ENCODE data around the gene CELF1.

CELF1 gene

DNA sequence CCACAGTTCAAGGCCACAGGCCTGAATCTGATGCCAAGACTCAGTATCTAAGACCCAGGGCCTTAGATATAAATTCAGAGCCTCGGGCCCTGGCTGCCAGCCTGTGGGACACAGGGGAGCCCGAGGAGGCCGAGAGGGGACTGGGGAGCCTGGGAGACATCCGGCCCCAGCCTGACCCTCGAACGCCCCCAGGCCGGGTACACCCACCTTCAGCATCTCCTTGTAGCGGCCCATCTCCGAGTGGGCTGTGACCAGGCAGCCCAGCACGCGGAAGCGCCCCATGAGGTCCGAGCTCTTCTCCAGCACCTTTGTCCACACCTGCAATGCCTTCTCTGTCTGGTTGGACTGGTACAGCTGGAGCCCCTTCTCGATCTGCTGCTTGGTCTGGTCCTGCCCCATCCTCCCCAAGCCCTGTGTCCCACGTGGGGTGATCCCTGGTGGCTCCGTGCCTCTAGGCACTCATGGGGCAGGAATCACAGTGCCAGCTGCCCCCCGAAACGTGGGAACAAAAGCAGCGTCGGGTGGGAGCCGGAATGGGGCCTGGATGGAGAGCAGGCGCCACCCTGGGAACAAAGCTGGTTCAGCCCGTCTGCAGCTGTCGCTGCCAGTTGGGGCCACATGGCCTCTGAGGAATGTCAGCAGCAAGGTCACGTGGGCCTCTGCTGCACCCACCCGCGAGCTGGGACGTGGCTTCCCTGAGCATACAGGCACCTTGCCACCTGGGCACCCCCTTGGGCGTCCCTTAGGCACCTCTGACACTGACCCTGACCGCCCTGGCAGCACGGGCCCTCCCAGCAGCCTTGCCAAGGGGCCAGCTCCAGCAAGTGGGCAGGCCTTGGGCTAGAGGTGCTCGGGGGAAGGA lies 104.1 kb downstream of the CELF1 start, which contains the start of gene RAPSN:
Gene RAPSN (minus strand): TSS at position 571 of the 862 bp plus-strand sequence. CDS start 172 bp downstream, at position 399.
- no peak for TF ChIP-seq EZH2phosphoT487 (conservative IDR thresholded peaks at IDR 0.05; ENCODE audit: low read length)
- TF ChIP-seq, protein P1, sequence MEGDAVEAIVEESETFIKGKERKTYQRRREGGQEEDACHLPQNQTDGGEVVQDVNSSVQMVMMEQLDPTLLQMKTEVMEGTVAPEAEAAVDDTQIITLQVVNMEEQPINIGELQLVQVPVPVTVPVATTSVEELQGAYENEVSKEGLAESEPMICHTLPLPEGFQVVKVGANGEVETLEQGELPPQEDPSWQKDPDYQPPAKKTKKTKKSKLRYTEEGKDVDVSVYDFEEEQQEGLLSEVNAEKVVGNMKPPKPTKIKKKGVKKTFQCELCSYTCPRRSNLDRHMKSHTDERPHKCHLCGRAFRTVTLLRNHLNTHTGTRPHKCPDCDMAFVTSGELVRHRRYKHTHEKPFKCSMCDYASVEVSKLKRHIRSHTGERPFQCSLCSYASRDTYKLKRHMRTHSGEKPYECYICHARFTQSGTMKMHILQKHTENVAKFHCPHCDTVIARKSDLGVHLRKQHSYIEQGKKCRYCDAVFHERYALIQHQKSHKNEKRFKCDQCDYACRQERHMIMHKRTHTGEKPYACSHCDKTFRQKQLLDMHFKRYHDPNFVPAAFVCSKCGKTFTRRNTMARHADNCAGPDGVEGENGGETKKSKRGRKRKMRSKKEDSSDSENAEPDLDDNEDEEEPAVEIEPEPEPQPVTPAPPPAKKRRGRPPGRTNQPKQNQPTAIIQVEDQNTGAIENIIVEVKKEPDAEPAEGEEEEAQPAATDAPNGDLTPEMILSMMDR (IDR thresholded peaks at IDR 0.05; ENCODE audit: insufficient read depth, low read length, poor library complexity, severe bottlenecking), result no peak
- Histone ChIP-seq H3K27ac (ENCODE audit: low read depth, low read length) (no peak within 1 kb of the TSS), H4K20me1 (ENCODE audit: low read depth, low read length) (no peaks in the 10 kb centered on the region), H3K27me3 (ENCODE audit: low read length) (no peaks in the 10 kb centered on the region), H3K4me2 (ENCODE audit: low read depth, low read length, poor library complexity, severe bottlenecking) (no peak within 1 kb of the TSS), H3K9ac (ENCODE audit: low read length) (no peak within 1 kb of the TSS), H3K79me2 (ENCODE audit: insufficient read depth, low read length) (no peaks in the 10 kb centered on the region), H3K36me3 (ENCODE audit: low read length) (no peaks in the 10 kb centered on the region), H3F3A (ENCODE audit: insufficient read depth) (no peaks in the 10 kb centered on the region), H3K9me2 (replicated peaks; ENCODE audit: insufficient read depth, low read length) (no peaks in the 10 kb centered on the region), H3K4me3 (ENCODE audit: insufficient read depth, low read length, poor library complexity, severe bottlenecking) (no peak within 1 kb of the TSS), H3K9me3 (ENCODE audit: insufficient read depth, low read length) (no peaks in the 10 kb centered on the region), H2AFZ (ENCODE audit: low read depth, low read length, severe bottlenecking) (no peak within 1 kb of the TSS)

DNA sequence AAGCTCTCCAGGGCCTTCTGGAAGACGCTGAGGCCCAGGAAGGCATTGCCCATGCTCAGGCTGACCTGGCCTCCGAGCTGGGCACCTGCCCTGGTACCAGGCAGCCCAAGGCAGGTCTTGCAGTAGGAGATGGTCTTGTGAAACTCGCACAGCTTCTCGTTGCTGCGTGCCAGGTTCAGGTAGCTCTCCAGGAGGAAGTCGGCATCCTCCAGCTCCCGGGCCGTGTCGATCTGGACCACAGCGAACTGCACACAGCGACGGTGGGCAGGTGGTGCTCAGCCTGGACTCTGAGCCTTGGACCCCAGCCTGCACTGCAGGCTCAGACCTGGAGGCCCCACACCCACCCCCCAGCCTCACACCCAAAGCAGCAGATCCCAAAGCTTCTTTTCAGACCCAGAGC lies 105.0 kb downstream of the CELF1 start:
- no peak overlapping the region for H2AFZ ChIP-seq (ENCODE audit: low read depth, low read length, severe bottlenecking)
- no peak overlapping the region for H3K9ac ChIP-seq (ENCODE audit: low read length)
- TF ChIP-seq, protein P1 (IDR thresholded peaks at IDR 0.05; ENCODE audit: insufficient read depth, low read length, poor library complexity, severe bottlenecking), result no peak
- no peak for TF ChIP-seq EZH2phosphoT487 (conservative IDR thresholded peaks at IDR 0.05; ENCODE audit: low read length)
- H3K27me3 ChIP-seq (ENCODE audit: low read length), result no peaks in the 10 kb centered on the region
- H3K9me3 ChIP-seq (ENCODE audit: insufficient read depth, low read length), result no peaks in the 10 kb centered on the region
- no peak overlapping the region for H3K4me2 ChIP-seq (ENCODE audit: low read depth, low read length, poor library complexity, severe bottlenecking)
- H4K20me1 ChIP-seq (ENCODE audit: low read depth, low read length), result no peaks in the 10 kb centered on the region
- H3K36me3 ChIP-seq (ENCODE audit: low read length), result no peaks in the 10 kb centered on the region
- H3K4me3 ChIP-seq (ENCODE audit: insufficient read depth, low read length, poor library complexity, severe bottlenecking), result no peak overlapping the region
- H3K9me2 ChIP-seq (replicated peaks; ENCODE audit: insufficient read depth, low read length), result no peaks in the 10 kb centered on the region
- H3K79me2 ChIP-seq (ENCODE audit: insufficient read depth, low read length), result no peaks in the 10 kb centered on the region
- H3K27ac ChIP-seq (ENCODE audit: low read depth, low read length), result no peak overlapping the region
- H3F3A ChIP-seq (ENCODE audit: insufficient read depth), result no peaks in the 10 kb centered on the region

DNA sequence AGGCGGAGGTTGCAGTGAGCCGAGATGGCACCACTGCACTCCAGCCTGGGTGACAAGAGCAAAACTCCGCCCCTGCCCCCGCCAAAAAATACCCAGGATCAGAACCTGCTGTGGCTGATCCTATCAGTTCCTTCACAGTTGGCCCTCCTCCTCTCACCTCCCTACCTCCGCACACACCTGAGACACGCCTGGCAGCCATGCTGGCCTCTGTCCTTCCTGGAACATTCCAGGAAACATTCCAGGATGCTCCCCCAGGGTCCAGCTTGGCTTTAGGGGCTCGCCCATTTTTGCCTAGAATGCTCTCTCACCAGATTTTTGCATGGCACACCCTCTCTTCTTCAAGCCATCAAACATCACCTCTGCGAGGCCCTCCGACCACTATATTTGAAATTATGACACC lies 106.1 kb downstream of the CELF1 start:
- Histone ChIP-seq H3K27me3 (ENCODE audit: low read length) (no peaks in the 10 kb centered on the region), H3K9me3 (ENCODE audit: insufficient read depth, low read length) (no peaks in the 10 kb centered on the region), H4K20me1 (ENCODE audit: low read depth, low read length) (no peaks in the 10 kb centered on the region), H3K36me3 (ENCODE audit: low read length) (no peaks in the 10 kb centered on the region), H3K4me2 (ENCODE audit: low read depth, low read length, poor library complexity, severe bottlenecking) (no peak overlapping the region), H3K27ac (ENCODE audit: low read depth, low read length) (no peak overlapping the region), H3K9me2 (replicated peaks; ENCODE audit: insufficient read depth, low read length) (no peaks in the 10 kb centered on the region), H3K4me3 (ENCODE audit: insufficient read depth, low read length, poor library complexity, severe bottlenecking) (no peak overlapping the region), H3K79me2 (ENCODE audit: insufficient read depth, low read length) (no peaks in the 10 kb centered on the region), H3F3A (ENCODE audit: insufficient read depth) (no peaks in the 10 kb centered on the region), H3K9ac (ENCODE audit: low read length) (no peak overlapping the region), H2AFZ (ENCODE audit: low read depth, low read length, severe bottlenecking) (no peak overlapping the region)
- TF ChIP-seq, protein P1 (IDR thresholded peaks at IDR 0.05; ENCODE audit: insufficient read depth, low read length, poor library complexity, severe bottlenecking), result no peak
- no peak for TF ChIP-seq EZH2phosphoT487 (conservative IDR thresholded peaks at IDR 0.05; ENCODE audit: low read length)
